Stimulated activated naive CD4-positive, alpha-beta T cell (primary cell): ENCODE data around the gene CCDC136.

Experiments
- DNase-seq, 6 experiments: peaks; one replicate each; lab custom pipeline; 2025; lab: John Stamatoyannopoulos, UW

Gene CCDC136

DNA sequence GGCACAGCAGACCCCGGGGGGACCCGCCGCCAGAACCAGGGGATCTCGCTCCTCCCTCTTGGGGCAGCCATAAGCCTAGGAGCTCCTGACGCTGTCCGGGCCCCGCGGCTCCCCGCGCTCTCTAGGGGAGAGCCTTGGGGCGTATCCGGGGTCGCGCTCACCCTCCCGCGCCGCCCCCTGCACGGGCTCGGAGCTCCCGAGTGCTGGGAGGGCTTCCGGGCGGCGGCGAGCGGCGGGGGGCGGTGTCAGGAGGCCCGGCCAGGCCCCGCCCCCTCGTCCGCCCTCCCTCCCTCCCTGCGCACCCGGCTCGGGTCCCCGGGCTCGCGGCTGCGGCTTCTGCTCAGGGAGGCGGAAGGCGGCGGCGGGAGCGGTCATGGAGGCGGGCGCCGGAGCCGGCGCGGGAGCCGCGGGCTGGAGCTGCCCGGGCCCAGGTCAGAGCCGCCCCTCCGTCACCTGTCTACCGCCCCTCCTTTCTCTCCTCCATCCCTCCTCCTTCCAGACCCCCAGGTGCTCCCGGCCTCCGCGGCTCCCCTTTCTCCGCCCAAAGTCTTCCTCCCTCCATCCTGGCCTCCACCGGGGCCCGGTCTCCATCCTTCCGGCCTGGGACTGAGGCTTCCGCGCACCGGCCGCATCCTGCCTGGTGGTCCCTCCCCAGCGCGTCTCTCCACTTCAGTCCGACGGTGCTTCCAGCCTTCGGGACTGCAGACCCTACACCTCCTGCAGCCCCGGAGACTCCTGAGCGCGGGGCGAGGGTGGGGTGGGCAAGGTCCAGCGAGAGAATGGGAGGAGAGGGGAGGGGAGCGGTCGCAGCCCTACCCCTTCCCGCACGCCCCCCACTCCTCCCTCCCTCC, at the start of gene CCDC136:
Gene CCDC136, plus strand, starts transcription at position 848 of the 851 bp plus-strand sequence. CDS start 444 bp downstream, outside the sequence.
- DNase-seq = peak; percentile 60 to 80 (median 76)

- no peak for DNase-seq
Measured at GRCh38 chr7:128742206-128742605, 49.6 kb upstream of the CCDC136 start.

DNA sequence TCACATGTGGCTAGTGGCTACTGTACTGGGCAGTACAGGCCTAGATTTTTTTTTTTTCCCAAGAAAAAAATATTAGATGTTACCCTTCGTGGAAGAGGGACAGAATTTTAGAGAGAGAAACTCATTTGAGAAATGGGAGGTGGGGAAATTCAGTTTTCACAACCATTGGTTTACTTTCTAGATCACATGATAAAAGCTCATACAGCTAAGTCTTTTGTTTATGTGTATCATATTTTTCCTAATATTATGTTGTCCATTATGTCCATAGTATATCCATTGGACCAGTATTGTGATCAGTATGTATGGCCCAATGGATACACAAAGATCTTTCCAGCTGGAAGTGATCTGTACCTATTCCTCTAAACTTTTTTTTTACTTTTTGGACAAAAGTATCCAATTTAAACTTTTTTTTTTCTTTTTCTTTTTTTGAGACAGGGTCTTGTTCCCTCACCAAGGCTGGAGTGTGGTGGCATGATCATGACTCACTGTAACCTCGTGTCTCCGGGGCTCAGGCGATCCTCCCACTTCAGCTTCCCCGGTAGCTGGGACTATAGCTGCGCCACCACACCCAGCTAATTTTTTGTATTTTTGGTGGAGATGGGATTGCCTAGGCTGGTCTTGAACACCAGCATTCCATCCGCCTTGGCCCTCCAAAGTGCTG, 48.5 kb upstream of the CCDC136 start:
- no peak for DNase-seq

DNA sequence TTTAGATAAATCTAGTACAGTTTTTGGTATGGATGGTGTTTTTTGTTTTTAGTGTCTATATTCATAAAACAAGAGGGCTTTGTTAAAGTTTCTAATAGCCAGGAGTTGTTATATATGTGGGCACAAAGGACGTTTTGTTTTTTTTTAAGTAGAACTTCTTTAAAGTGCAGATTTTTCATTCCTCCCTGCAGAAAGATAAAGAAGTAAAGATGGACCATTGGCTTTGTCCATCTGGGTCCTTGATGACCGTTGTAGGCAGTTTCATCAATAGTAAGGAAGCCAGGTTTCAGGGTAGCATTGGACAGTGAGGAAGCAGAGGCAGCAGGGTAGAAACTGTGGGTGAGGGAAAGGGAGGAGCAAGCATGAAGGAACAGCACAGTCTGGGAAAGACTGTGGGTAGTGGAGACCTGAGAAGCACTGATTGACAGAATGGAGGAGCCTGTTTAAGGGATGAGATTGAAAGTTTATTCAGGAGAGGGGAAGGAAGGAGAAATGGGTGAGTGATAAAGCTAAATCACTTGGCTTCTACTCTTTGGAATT, 47.3 kb upstream of the CCDC136 start:
- no peak for DNase-seq

DNA sequence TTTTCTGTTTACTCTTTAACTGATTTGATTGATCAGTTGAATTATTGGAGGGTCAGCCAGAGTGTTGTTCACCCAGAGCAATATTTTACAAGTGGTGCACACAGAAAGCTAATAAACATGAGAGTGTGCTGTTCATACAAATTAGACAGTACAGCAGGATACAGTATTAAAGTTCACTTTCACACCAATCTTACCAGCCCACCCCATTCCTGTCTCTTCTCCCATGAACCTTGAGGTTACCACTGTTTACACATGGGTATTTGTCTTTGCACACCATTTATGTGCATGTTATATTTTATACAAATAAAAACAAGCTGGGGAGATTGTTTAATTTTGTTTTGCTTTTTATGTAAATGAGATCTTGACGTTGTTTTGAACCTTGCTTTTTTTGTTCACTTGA, 46.1 kb upstream of the CCDC136 start:
- DNase-seq = no peak

DNA sequence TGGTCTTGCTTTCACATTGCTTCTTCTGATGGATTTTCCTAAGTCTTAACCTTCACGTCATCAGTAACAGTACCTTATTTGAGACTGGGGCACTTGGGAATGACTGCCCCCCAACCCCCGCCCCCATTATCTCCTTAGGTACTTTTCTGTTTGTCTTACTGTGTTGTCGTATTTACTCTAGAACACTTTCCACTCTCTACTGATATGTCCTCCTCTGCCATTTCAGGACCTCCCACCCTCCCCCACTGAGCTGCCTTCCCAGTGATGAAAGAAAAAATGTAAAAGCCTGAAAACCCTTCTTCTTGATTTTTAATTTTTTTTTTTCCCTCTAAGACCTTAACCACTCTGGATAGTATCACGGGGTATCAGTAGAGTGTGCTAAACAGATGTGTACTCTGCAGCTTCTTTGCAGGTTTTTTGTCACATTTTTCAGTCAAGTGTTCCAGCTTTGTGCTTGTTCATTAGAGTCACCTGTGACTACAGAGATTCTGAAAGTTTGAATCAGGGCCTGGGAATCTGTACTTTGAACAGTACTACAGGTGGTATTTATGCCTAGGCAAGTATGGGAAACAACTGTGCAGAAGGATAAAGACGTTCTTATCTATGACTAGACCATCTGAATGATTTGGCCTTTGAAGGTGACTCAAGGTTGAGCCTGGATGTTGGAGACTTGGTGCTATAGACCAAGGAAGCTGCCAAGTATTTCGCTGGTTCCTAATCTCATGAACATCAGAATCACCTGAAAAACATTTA, 44.3 kb upstream of the CCDC136 start:
- no peak for DNase-seq

DNA sequence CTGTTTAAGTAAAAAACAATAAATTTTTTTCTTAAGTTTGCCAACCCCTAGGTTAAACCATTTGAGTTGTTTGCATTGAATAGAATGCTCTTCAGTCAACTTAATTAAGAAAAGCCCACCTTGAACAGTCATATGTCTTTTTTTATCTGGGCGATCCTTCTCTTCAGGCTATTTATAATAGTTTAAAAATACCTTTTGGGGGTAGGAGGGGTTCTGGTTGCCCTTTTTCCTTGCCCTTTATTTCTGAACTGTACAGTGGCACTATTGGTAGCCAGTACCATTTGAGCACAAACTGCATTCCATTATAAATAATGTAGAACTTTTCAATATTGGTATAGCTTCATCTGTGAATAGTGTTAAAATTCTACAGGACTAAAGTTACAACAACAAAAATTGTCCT, 39.5 kb upstream of the CCDC136 start:
- DNase-seq = no peak

- no peak for DNase-seq
Measured at GRCh38 chr7:128755075-128755818, 36.5 kb upstream of the CCDC136 start.

- DNase-seq = no peak
Measured at GRCh38 chr7:128755819-128756476, 35.8 kb upstream of the CCDC136 start.

- DNase-seq = no peak
Measured at GRCh38 chr7:128757203-128757602, 34.6 kb upstream of the CCDC136 start.

DNA sequence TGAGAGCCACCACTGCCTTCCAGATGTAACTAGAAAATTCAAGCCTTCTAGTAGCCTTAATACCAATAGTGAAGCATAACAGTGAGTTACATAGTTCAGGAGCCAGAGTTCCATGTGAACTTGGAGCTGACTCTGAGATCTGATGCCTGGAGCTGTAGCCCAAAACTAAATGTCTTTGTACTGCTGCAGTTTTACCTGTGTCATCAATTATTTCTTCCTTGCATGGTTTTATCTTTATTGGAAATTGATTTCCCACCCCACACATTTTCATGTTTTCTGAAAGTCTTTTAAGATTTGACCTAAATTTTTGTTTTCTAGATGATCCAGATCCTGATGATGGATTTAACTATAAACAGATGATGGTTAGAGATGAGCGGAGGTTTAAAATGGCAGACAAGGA, 33.2 kb upstream of the CCDC136 start:
- DNase-seq = no peak

- DNase-seq = no peak
Measured at GRCh38 chr7:128759242-128759641, 32.5 kb upstream of the CCDC136 start.

DNA sequence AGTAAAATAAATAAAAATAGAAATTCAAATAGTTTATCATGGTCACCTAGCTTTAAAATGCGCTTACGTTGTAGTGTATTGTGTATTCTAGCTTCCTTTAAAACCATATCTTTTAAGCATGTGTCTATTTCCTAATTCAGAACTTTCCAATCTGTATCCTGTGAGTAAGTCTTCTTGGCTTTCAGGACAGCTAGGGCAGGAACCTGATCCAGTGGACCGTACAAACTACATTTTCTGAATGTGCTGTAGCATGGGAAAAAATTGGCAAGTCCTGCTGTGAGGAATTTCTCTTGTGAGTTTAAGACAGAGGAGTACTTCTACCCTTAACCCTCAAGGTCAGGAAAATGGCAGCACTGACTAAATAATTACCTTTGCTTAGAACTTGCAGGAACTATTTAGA, 28.2 kb upstream of the CCDC136 start:
- no peak for DNase-seq

DNA sequence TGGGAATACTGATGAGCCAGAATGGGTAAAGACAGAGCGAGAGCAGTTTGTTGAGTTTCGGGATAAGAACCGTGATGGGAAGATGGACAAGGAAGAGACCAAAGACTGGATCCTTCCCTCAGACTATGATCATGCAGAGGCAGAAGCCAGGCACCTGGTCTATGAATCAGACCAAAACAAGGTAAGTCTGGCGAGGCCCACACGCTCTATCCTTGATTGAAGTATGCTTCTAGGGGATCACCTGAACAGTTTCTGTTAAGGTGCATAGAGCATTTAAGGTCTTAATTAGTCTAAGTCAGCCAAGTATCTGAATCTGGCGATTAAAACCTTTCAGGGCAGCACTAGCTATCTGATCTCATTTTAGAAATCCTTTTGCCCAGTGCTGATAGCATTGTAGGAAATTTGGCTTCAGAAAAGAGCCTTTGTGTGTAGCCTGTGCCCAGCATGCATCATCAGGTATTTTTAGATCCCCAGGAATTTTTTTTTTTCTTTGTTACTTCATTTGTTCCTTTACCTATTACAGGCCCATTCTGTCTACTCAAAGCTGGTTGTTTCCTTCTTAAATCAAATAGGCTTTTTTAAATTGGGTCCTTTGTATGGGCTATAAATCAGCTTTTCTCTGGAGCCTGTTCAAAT, 24.2 kb upstream of the CCDC136 start:
- DNase-seq = no peak

DNA sequence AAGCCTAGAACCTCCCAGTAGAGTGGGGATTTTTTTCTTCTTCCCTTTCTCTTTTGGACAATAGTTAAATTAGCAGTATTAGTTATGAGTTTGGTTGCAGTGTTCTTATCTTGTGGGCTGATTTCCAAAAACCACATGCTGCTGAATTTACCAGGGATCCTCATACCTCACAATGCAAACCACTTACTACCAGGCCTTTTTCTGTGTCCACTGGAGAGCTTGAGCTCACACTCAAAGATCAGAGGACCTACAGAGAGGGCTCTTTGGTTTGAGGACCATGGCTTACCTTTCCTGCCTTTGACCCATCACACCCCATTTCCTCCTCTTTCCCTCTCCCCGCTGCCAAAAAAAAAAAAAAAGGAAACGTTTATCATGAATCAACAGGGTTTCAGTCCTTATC, 21.5 kb upstream of the CCDC136 start:
- no peak for DNase-seq

- no peak for DNase-seq
Measured at GRCh38 chr7:128773604-128774003, 18.2 kb upstream of the CCDC136 start.

- DNase-seq = no peak
Measured at GRCh38 chr7:128774029-128774689, 17.6 kb upstream of the CCDC136 start.

- DNase-seq = no peak
Measured at GRCh38 chr7:128774921-128775320, 16.8 kb upstream of the CCDC136 start.

DNA sequence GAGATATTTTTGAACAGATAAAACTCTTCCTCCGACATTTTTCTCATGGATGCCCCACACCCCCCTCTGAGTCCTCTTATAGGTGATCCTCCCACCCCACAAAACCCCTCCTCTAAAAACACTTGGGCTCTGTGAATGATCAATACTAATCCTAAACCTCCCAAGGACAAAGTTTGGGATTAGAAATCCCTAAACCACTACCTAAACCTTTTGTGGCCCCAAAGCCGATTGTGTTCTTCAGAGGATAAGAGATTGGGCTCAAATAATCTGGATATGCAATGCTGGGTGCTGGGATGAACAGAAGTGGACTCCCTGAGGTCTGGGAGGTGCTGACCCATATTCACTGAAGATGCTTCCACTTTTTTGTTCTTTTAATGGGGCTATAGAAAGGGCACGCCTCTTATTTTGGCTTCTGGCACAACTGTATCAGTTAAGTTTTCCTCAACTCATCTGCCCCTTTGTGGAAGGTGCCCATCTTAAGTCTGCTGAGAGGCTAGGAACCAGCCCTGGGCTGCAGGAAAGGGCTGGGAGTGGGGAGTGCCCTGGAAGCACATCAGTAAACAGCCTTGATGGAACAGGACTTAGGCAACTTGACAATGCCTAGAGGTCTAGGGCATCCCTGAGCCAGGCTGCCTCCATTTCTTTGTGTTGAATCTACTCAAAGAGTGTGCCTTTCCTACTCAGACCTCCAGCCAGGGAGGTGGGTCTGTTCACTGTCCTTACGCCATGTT, 15.9 kb upstream of the CCDC136 start, which contains the start of gene OPN1SW:
Gene OPN1SW, minus strand, starts transcription at position 51 of the 731 bp plus-strand sequence. Its CDS starts 13 bp downstream, at position 38.
- DNase-seq = no peak
